GM12872 (cell line): ENCODE measurements around the gene USP53.

Experiments used
- TF ChIP-seq, protein P1 (sequence below): IDR thresholded peaks from 3 replicates; pipeline ENCODE4 v1.5.1; 2011; ENCODE audit warnings: low read depth, mild to moderate bottlenecking, low read length, moderate library complexity; ENCODE audit not compliant: insufficient read depth

The USP53 gene

DNA sequence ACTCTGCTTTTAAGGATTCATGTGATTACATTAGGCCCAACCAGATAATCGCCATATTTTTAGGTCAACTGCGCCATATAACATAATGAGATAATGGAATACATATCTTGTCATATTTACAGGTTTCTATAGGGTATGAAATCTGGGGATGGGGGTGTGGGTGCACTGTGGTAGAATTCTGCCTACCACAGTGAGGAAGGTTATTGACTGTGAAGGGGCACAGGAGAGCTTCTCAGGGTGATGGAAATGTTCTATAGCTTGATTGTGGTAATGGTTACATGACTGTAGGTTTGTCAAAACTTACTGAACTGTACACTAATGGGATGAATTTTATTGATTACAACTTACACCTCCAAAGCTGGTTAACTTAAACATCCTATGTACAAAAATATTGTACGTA lies 15.9 kb downstream of the USP53 start:
- TF ChIP-seq, protein P1, sequence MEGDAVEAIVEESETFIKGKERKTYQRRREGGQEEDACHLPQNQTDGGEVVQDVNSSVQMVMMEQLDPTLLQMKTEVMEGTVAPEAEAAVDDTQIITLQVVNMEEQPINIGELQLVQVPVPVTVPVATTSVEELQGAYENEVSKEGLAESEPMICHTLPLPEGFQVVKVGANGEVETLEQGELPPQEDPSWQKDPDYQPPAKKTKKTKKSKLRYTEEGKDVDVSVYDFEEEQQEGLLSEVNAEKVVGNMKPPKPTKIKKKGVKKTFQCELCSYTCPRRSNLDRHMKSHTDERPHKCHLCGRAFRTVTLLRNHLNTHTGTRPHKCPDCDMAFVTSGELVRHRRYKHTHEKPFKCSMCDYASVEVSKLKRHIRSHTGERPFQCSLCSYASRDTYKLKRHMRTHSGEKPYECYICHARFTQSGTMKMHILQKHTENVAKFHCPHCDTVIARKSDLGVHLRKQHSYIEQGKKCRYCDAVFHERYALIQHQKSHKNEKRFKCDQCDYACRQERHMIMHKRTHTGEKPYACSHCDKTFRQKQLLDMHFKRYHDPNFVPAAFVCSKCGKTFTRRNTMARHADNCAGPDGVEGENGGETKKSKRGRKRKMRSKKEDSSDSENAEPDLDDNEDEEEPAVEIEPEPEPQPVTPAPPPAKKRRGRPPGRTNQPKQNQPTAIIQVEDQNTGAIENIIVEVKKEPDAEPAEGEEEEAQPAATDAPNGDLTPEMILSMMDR: no peak

DNA sequence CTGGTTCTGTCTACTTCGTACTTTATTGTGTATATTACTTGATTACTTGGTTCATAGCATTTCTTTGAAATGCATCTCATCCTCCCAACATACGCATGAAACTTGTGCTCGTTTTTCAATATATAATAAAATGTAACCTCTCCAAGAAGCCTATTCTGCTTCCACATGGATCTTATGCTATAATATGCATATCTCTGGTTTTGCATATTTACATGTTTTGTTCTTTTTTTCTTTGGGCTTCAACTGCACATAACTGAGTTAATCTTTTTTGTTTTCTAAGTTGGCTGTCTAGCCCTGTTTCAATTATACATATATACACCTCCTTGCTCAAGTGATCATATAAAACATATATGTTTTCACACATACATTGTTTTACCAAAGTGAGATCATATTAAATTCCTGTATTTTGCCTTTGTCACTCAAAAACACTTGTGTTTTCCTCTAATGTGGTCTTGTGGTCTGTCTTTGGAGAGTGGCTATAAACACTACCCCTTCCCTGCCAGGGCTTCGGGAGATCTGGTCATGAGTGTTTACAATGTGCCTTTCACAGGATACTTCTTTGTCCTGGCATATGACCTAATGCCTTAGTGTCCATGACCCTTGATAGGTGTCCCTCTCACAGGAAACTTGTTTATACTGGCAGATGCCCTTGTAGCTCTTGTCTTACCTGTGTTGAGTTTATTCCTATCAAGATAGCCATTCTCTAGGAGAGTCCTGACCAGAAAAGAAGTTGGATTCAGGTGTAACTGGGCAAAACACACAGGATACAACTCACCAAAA lies 17.6 kb downstream of the USP53 start:
- TF ChIP-seq, protein P1: no peak

DNA sequence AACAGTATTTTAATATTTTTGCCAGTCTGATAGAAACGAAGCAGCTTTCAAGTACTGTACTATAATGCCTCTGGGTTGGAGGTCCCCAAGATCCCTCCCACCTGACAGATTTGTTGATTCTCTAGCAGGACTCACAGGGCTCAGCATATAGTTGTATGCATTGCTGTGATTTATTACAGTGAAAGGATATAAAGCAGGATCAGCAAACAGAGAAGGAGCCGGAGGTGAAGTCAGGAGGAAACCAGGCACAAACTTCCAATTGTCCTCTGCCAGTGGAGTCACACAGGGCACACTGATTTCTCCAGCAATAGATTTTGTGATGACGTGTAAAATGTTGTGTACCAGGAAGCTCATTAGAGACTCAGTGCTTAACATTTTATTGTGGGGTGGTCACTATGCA lies 19.0 kb downstream of the USP53 start:
- TF ChIP-seq, protein P1: no peak

DNA sequence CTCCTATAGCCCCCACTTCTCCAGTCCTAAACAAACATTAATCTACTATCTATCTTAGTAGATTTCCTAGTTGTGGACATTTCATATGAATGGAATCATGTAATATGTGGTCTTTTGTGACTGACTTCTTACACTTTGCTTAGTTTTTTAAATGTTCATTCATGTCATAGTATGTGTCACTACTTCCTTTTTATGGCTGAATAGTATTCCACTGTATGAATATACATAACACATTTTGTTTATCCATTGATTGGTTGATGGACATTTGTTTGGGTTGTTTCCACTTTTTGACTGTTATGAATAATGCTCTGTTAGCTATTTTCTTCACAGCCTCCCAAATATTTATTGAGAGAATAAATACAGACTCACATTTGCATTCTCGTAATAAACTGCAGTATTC lies 19.8 kb downstream of the USP53 start:
- TF ChIP-seq, protein P1: no peak

DNA sequence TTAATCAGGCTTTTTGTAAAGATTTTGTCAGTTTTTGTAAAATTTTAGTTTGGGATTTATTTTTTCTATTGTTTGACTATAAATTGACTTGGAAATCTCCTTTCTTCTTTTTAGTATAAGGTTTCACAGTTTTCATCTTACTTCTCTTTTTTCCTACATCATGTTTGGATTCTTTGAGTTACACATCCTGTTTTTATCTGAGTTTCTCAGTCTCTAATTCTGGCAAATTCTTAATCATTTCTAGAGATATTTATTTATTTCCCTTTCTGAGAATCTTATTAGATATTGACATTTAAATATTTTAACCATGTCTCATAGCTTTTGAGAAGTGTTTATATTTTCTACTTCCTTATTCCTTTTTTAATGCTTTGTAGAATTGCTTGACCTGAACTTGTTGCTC lies 20.7 kb downstream of the USP53 start:
- TF ChIP-seq, protein P1: no peak

DNA sequence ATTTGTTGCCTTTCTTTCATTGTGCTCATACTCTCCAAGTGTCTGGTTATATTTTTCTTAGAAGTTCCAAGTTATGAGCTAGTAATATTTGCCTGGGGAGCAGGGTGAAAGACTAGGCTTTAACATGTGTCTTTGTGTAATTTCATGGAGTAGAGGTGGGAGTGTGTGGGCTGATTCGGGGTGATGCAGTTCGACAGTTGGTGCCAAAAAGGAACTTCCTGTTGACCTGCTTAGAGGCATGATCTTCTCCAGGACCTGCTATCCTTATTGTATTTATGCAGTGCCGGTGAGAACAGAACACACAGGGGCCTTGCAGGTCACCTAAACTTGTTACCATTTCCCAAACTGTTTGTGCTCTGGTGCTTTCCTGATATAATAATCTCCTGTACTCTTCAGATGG lies 21.2 kb downstream of the USP53 start:
- TF ChIP-seq, protein P1: no peak

DNA sequence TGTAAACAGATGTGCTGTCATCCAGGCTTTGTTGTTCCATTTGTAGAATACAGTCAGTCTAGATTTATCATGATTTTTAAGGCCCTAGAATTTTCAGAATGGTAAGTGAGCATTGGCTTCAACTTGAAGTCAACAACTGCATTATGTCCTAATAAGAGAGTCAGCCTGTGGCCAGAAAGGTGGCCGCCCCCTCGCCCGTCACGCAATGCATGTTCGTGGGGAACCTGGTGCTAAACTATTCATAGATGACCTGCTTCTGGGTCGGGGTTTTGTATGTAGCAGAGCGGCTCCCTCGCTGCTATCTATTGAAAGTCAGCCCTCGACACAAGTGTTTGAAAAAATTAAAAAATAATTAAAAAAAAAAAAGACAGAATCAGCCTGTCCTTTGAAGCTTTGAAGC lies 24.7 kb downstream of the USP53 start:
- TF ChIP-seq, protein P1: no peak

DNA sequence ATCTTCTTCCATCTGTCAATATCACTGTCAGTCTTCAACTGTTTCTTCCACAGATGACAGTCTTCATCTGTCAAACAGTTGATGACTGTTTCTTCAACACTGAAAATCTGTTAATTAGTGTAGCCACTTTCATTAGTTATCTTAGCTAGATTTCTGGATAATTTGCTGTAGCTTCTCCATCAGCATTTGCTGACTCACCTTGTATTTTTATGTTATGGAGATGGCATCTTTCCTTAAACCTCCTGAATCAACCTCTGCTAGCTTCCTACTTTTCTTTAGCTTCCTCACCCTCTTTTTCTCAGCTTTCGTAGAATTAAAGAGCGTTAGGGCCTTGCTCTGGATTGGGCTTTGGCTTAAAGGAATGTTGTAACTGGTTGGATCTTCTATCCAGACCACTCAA lies 25.1 kb downstream of the USP53 start:
- TF ChIP-seq, protein P1: no peak
